Lower leg skin (tissue), 3 donors: ENCODE data around the gene TMEM176A.

Experiments used
- POLR2A ChIP-seq, 2 donors: fragments of 450-650 bp; IDR thresholded peaks; one replicate each; pipeline ENCODE4 v1.6.1; 2016 to 2017; ENCODE audit warnings: antibody characterized with exemption in 2 of 2, mild to moderate bottlenecking in 1 of 2, moderate library complexity in 1 of 2
- TF ChIP-seq, protein P1 (sequence below), 3 donors: fragments of 450-650 bp; IDR thresholded peaks; one replicate each; pipeline ENCODE4 v1.5.1; 2016; ENCODE audit warnings: antibody characterized with exemption in 3 of 3, mild to moderate bottlenecking in 3 of 3, moderate library complexity in 2 of 3

- TF ChIP-seq, protein P1, sequence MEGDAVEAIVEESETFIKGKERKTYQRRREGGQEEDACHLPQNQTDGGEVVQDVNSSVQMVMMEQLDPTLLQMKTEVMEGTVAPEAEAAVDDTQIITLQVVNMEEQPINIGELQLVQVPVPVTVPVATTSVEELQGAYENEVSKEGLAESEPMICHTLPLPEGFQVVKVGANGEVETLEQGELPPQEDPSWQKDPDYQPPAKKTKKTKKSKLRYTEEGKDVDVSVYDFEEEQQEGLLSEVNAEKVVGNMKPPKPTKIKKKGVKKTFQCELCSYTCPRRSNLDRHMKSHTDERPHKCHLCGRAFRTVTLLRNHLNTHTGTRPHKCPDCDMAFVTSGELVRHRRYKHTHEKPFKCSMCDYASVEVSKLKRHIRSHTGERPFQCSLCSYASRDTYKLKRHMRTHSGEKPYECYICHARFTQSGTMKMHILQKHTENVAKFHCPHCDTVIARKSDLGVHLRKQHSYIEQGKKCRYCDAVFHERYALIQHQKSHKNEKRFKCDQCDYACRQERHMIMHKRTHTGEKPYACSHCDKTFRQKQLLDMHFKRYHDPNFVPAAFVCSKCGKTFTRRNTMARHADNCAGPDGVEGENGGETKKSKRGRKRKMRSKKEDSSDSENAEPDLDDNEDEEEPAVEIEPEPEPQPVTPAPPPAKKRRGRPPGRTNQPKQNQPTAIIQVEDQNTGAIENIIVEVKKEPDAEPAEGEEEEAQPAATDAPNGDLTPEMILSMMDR (IDR thresholded peaks at IDR 0.05), result no peak
- no peak for TF ChIP-seq POLR2A (IDR thresholded peaks at IDR 0.05)
Measured at GRCh38 chr7:150854066-150855000, 53.8 kb downstream of the TMEM176A start.
